SK-N-SH treated with all-trans-retinoic acid at 6 μM for 48 hours (cell line): ENCODE data around the gene PKM.

Experiments used
- ARNTL ChIP-seq: fragments of 450-650 bp; formaldehyde crosslinking; IDR thresholded peaks from 2 replicates; pipeline ENCODE4 v1.5.0; 2020; ENCODE audit warnings: low read depth, mild to moderate bottlenecking, moderate library complexity, borderline replicate concordance
- CREB5 ChIP-seq: fragments of 250-450 bp; sonication (Bioruptor Pico); IDR thresholded peaks from 2 replicates; pipeline ENCODE4 v1.5.1; 2020; ENCODE audit warnings: low read depth, mild to moderate bottlenecking, moderate library complexity
- CSDC2 ChIP-seq: fragments of 250-450 bp; sonication (Bioruptor Pico); IDR thresholded peaks from 2 replicates; pipeline ENCODE4 v1.5.0; 2020; ENCODE audit warnings: mild to moderate bottlenecking, moderate library complexity
- ISL1 ChIP-seq: fragments of 250-450 bp; sonication (Bioruptor Pico); IDR thresholded peaks from 2 replicates; pipeline ENCODE4 v2.1.2; 2022; ENCODE audit warnings: mild to moderate bottlenecking, moderate library complexity
- PPARA ChIP-seq: fragments of 250-450 bp; sonication (Bioruptor Pico); IDR thresholded peaks from 2 replicates; pipeline ENCODE4 v1.5.0; 2020; ENCODE audit warnings: mild to moderate bottlenecking, borderline replicate concordance
- SNAI2 ChIP-seq: fragments of 250-450 bp; sonication (Bioruptor Pico); IDR thresholded peaks from 2 replicates; pipeline ENCODE4 v1.5.0; 2020; ENCODE audit warnings: mild to moderate bottlenecking, moderate library complexity
- TCF4 ChIP-seq: fragments of 250-450 bp; sonication (Bioruptor Pico); IDR thresholded peaks from 2 replicates; pipeline ENCODE4 v1.8.0; 2021; ENCODE audit warnings: mild to moderate bottlenecking, moderate library complexity, borderline replicate concordance
- ZC3H10 ChIP-seq: fragments of 250-450 bp; sonication (Bioruptor Pico); IDR thresholded peaks from 2 replicates; pipeline ENCODE4 v1.5.1; 2021; ENCODE audit warnings: mild to moderate bottlenecking, moderate library complexity
- ZFP3 ChIP-seq: fragments of 250-450 bp; sonication (Bioruptor Pico); IDR thresholded peaks from 2 replicates; pipeline ENCODE4 v1.5.0; 2020; ENCODE audit warnings: mild to moderate bottlenecking, moderate library complexity
- ZFP30 ChIP-seq: fragments of 450-650 bp; formaldehyde crosslinking; IDR thresholded peaks from 2 replicates; pipeline ENCODE4 v1.5.0; 2022; ENCODE audit warnings: mild to moderate bottlenecking, moderate library complexity
- ZNF565 ChIP-seq: fragments of 450-650 bp; formaldehyde crosslinking; conservative IDR thresholded peaks from 2 replicates; pipeline ENCODE4 v1.5.0; 2020; ENCODE audit warnings: low read depth, mild to moderate bottlenecking, moderate library complexity
- ZNF8 ChIP-seq: fragments of 450-650 bp; formaldehyde crosslinking; IDR thresholded peaks from 2 replicates; pipeline ENCODE4 v1.5.0; 2020; ENCODE audit warnings: mild to moderate bottlenecking, moderate library complexity
- TF ChIP-seq, protein P1 (sequence below): fragments of 250-450 bp; sonication (Bioruptor Pico); IDR thresholded peaks from 2 replicates; pipeline ENCODE4 v1.5.0; 2020; ENCODE audit warnings: mild to moderate bottlenecking, moderate library complexity
- TF ChIP-seq, protein P2 (sequence below): fragments of 250-450 bp; sonication (Bioruptor Pico); IDR thresholded peaks from 2 replicates; pipeline ENCODE4 v1.8.0; 2020; ENCODE audit warnings: mild to moderate bottlenecking, moderate library complexity, borderline replicate concordance

- no peak for TF ChIP-seq ZFP30
- no peak for TF ChIP-seq SNAI2 (CRISPR knock-in tag)
- TF ChIP-seq, protein P1, sequence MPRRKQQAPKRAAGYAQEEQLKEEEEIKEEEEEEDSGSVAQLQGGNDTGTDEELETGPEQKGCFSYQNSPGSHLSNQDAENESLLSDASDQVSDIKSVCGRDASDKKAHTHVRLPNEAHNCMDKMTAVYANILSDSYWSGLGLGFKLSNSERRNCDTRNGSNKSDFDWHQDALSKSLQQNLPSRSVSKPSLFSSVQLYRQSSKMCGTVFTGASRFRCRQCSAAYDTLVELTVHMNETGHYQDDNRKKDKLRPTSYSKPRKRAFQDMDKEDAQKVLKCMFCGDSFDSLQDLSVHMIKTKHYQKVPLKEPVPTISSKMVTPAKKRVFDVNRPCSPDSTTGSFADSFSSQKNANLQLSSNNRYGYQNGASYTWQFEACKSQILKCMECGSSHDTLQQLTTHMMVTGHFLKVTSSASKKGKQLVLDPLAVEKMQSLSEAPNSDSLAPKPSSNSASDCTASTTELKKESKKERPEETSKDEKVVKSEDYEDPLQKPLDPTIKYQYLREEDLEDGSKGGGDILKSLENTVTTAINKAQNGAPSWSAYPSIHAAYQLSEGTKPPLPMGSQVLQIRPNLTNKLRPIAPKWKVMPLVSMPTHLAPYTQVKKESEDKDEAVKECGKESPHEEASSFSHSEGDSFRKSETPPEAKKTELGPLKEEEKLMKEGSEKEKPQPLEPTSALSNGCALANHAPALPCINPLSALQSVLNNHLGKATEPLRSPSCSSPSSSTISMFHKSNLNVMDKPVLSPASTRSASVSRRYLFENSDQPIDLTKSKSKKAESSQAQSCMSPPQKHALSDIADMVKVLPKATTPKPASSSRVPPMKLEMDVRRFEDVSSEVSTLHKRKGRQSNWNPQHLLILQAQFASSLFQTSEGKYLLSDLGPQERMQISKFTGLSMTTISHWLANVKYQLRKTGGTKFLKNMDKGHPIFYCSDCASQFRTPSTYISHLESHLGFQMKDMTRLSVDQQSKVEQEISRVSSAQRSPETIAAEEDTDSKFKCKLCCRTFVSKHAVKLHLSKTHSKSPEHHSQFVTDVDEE (CRISPR knock-in tag), result no peak
- TF ChIP-seq ISL1, result no peak
- TF ChIP-seq ZC3H10, result no peak
- TF ChIP-seq, protein P2, sequence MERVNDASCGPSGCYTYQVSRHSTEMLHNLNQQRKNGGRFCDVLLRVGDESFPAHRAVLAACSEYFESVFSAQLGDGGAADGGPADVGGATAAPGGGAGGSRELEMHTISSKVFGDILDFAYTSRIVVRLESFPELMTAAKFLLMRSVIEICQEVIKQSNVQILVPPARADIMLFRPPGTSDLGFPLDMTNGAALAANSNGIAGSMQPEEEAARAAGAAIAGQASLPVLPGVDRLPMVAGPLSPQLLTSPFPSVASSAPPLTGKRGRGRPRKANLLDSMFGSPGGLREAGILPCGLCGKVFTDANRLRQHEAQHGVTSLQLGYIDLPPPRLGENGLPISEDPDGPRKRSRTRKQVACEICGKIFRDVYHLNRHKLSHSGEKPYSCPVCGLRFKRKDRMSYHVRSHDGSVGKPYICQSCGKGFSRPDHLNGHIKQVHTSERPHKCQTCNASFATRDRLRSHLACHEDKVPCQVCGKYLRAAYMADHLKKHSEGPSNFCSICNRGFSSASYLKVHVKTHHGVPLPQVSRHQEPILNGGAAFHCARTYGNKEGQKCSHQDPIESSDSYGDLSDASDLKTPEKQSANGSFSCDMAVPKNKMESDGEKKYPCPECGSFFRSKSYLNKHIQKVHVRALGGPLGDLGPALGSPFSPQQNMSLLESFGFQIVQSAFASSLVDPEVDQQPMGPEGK, result no peak
- no peak for TF ChIP-seq ZFP3
- TF ChIP-seq ARNTL (CRISPR knock-in tag), result no peak
- TF ChIP-seq ZNF8 (CRISPR knock-in tag), result no peak
- no peak for TF ChIP-seq ZNF565
- no peak for TF ChIP-seq CSDC2 (CRISPR knock-in tag)
- no peak for TF ChIP-seq PPARA (CRISPR knock-in tag)
- TF ChIP-seq TCF4 (CRISPR knock-in tag), result no peak
- TF ChIP-seq CREB5 (CRISPR knock-in tag), result no peak
These were observed 34.0 kb upstream of the PKM start for GRCh38 chr15:72265031-72265430.
